ENCODE results near the gene CTNNB1.

- TF ChIP-seq BATF2 (CRISPR knock-in tag; IDR thresholded peaks at IDR 0.05) (no peak), ZNF274 (CRISPR knock-in tag; IDR thresholded peaks at IDR 0.05) (no peak)
Measured at GRCh38 chr3:41190509-41191284, 8.6 kb upstream of the CTNNB1 start.

Data from HepG2 (cell line).